ENCODE measurements around the gene PPP1R16B.

PPP1R16B gene

DNA sequence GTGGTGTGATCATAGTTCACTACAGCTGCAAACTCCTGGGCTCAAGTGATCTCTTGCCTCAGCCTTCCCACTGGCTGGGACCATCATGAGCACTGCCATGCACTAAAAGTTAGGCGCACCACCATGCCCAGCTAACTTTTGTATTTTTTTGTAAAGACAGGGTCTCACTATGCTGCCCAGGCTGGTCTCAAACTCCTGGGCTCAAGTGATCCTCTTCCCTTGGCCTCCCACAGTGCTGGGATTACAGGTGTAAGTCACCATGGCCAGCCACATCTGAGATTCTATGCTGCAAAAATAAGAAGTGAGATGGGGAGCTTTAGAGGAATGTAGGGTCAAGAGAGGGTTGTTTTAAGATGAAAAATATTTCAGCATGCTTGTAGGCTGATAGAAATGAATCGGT, 119.2 kb downstream of the PPP1R16B start:
- Histone ChIP-seq H3K27me3 (ENCODE audit: control insufficient read depth, low read length) (no peaks in the 10 kb centered on the region), H3K9me2 (replicated peaks; ENCODE audit: control insufficient read depth, low read length) (no peaks in the 10 kb centered on the region), H3K79me2 (ENCODE audit: control insufficient read depth, low read length) (peaks cover 36% of the 10 kb centered on the region), H3K4me3 (ENCODE audit: low read length) (no peak overlapping the region), H3K36me3 (ENCODE audit: control insufficient read depth, low read length) (peaks cover 37% of the 10 kb centered on the region), H3K9me3 (ENCODE audit: control insufficient read depth, insufficient read depth, low read length) (no peaks in the 10 kb centered on the region), H4K20me1 (ENCODE audit: control insufficient read depth, insufficient read depth, low read depth, low read length) (peaks cover 15% of the 10 kb centered on the region; the same call in 1 of the 2 replicates), H3F3A (ENCODE audit: control insufficient read depth, insufficient read depth) (peaks cover 8% of the 10 kb centered on the region), H3K4me1 (ENCODE audit: control insufficient read depth, low read length) (peaks cover 25% of the 10 kb centered on the region), H3K4me2 (ENCODE audit: low read length) (no peak overlapping the region), H3K27ac (ENCODE audit: low read depth, low read length) (no peak overlapping the region)
- TF ChIP-seq EZH2phosphoT487 (IDR thresholded peaks at IDR 0.05; ENCODE audit: borderline replicate concordance, low read length) = no peak
- TF ChIP-seq, protein P1, sequence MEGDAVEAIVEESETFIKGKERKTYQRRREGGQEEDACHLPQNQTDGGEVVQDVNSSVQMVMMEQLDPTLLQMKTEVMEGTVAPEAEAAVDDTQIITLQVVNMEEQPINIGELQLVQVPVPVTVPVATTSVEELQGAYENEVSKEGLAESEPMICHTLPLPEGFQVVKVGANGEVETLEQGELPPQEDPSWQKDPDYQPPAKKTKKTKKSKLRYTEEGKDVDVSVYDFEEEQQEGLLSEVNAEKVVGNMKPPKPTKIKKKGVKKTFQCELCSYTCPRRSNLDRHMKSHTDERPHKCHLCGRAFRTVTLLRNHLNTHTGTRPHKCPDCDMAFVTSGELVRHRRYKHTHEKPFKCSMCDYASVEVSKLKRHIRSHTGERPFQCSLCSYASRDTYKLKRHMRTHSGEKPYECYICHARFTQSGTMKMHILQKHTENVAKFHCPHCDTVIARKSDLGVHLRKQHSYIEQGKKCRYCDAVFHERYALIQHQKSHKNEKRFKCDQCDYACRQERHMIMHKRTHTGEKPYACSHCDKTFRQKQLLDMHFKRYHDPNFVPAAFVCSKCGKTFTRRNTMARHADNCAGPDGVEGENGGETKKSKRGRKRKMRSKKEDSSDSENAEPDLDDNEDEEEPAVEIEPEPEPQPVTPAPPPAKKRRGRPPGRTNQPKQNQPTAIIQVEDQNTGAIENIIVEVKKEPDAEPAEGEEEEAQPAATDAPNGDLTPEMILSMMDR (IDR thresholded peaks at IDR 0.05; ENCODE audit: low read depth, low read length, poor library complexity, severe bottlenecking) = no peak

DNA sequence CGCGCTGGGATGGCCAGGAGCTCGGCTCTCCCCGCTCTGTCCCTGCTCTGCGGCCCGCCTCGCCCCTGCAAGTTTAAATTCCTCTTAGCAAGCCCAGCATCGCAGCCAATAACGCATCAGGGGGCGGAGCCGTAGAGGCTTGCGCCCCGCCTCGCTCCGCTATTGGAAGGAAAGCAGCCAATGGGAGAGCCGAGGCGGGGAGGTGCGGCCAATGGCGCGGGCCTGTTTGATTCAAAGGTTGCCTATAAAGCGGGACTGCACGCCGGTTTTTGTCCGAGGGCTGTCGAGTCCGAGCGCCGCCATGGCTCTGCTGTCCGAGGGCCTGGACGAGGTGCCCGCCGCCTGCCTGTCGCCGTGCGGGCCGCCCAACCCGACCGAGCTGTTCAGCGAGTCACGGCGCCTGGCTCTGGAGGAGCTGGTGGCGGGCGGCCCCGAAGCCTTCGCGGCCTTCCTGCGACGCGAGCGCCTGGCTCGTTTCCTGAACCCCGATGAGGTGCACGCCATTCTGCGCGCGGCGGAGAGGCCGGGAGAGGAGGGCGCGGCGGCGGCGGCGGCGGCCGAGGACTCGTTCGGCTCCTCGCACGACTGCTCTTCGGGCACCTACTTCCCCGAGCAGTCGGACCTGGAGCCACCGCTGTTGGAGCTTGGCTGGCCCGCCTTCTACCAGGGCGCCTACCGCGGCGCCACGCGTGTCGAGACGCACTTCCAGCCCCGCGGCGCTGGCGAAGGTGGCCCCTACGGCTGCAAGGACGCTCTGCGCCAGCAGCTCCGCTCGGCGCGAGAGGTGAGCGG, 120.8 kb downstream of the PPP1R16B start, which contains the start of gene FAM83D:
Gene FAM83D (plus strand): TSS at position 276 of the 792 bp plus-strand sequence. CDS start 26 bp downstream, at position 302.
- H3K27me3 ChIP-seq (ENCODE audit: control insufficient read depth, low read length) = no peaks in the 10 kb centered on the region
- peak within 1 kb of the TSS; percentile 61 for H3K27ac ChIP-seq (ENCODE audit: low read depth, low read length)
- H3K4me2 ChIP-seq (ENCODE audit: low read length) = peak within 1 kb of the TSS; percentile 76
- no peaks in the 10 kb centered on the region for H3K9me2 ChIP-seq (replicated peaks; ENCODE audit: control insufficient read depth, low read length)
- H3K79me2 ChIP-seq (ENCODE audit: control insufficient read depth, low read length) = peaks cover 52% of the 10 kb centered on the region
- peak within 1 kb of the TSS; percentile 81 for H3K4me3 ChIP-seq (ENCODE audit: low read length)
- peaks cover 37% of the 10 kb centered on the region for H3K4me1 ChIP-seq (ENCODE audit: control insufficient read depth, low read length)
- no peak for TF ChIP-seq EZH2phosphoT487 (IDR thresholded peaks at IDR 0.05; ENCODE audit: borderline replicate concordance, low read length)
- TF ChIP-seq, protein P1 (IDR thresholded peaks at IDR 0.05; ENCODE audit: low read depth, low read length, poor library complexity, severe bottlenecking) = no peak
- H3F3A ChIP-seq (ENCODE audit: control insufficient read depth, insufficient read depth) = peaks cover 8% of the 10 kb centered on the region
- peaks cover 24% of the 10 kb centered on the region; the same call in 1 of the 2 replicates for H4K20me1 ChIP-seq (ENCODE audit: control insufficient read depth, insufficient read depth, low read depth, low read length)
- no peaks in the 10 kb centered on the region for H3K9me3 ChIP-seq (ENCODE audit: control insufficient read depth, insufficient read depth, low read length)
- H3K36me3 ChIP-seq (ENCODE audit: control insufficient read depth, low read length) = peaks cover 47% of the 10 kb centered on the region

DNA sequence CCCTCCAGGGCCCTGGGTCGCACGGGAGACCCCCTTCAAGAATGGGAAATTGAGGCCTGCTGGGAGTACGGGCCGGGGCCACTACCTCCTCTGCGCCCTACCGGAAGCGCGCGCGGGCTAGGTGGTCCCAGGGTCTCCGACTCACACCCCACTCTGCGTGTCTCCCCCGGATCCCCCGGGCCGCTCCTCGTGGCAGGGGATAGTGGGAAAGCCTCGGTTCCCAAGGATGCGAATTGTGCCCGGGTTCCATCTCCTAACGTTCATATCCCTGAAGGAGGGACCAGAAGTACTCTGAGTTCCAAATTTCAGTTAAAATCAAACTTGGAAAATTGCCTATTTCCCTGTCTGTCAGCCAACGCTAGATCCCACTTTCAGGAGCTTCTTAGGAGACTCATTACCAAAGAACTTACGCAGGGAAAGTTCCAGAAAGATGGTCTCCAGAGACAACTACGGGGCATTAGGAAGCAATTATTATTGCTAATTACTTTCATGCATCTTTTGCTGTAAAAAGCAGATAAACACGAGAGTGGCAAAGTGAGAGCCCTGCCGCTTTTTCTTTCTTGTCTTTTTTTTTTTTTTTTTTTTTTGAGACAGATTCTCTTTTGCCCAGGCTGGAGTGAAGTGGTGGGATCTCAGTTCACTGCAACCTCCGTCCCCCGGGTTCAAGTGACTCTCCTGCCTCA, 121.6 kb downstream of the PPP1R16B start:
- Histone ChIP-seq H3K27ac (ENCODE audit: low read depth, low read length) (peak overlapping the region; percentile 61), H3K4me1 (ENCODE audit: control insufficient read depth, low read length) (peaks cover 42% of the 10 kb centered on the region), H3K9me3 (ENCODE audit: control insufficient read depth, insufficient read depth, low read length) (no peaks in the 10 kb centered on the region), H3K36me3 (ENCODE audit: control insufficient read depth, low read length) (peaks cover 54% of the 10 kb centered on the region), H3K79me2 (ENCODE audit: control insufficient read depth, low read length) (peaks cover 59% of the 10 kb centered on the region), H3K9me2 (replicated peaks; ENCODE audit: control insufficient read depth, low read length) (no peaks in the 10 kb centered on the region), H4K20me1 (ENCODE audit: control insufficient read depth, insufficient read depth, low read depth, low read length) (peaks cover 31% of the 10 kb centered on the region), H3F3A (ENCODE audit: control insufficient read depth, insufficient read depth) (peaks cover 8% of the 10 kb centered on the region), H3K4me2 (ENCODE audit: low read length) (peak overlapping the region; percentile 76), H3K4me3 (ENCODE audit: low read length) (peak overlapping the region; percentile 81), H3K27me3 (ENCODE audit: control insufficient read depth, low read length) (no peaks in the 10 kb centered on the region)
- TF ChIP-seq EZH2phosphoT487 (IDR thresholded peaks at IDR 0.05; ENCODE audit: borderline replicate concordance, low read length) = no peak
- TF ChIP-seq, protein P1 (IDR thresholded peaks at IDR 0.05; ENCODE audit: low read depth, low read length, poor library complexity, severe bottlenecking) = no peak
